ENCODE data around the gene MEGF11.
"Not testable (repeated sequence)": the region's sequence is repeated elsewhere in the genome, so short reads cannot be mapped to it uniquely, and the experiment has no call there.

MEGF11 gene

GRCh38 chr15:65896236-65896635, 357.3 kb downstream of the MEGF11 start:
- no peaks in the 10 kb centered on the region for H3K4me1 ChIP-seq (ENCODE audit: insufficient read depth, low read length)
- H3K9ac ChIP-seq (ENCODE audit: low read length) = no peak overlapping the region
- H3K4me3 ChIP-seq (ENCODE audit: low read depth in 1 of 2, low read length in 2 of 2) = no peak overlapping the region
- H3K27ac ChIP-seq (ENCODE audit: low read depth, low read length) = no peak overlapping the region
- H3K27me3 ChIP-seq (ENCODE audit: control insufficient read depth in 1 of 2, insufficient read depth in 2 of 2, low read length in 2 of 2) = no peaks in the 10 kb centered on the region
- peaks cover 45% of the 10 kb centered on the region for H3K36me3 ChIP-seq (ENCODE audit: insufficient read depth, low read length)
- H3K9me3 ChIP-seq (ENCODE audit: low read length) = no peaks in the 10 kb centered on the region

- Histone ChIP-seq H3K4me1 (ENCODE audit: insufficient read depth, low read length) (no peaks in the 10 kb centered on the region), H3K9ac (ENCODE audit: low read length) (no peak overlapping the region), H3K9me3 (ENCODE audit: low read length) (no peaks in the 10 kb centered on the region), H3K36me3 (ENCODE audit: insufficient read depth, low read length) (peaks cover 34% of the 10 kb centered on the region), H3K27ac (ENCODE audit: low read depth, low read length) (no peak overlapping the region), H3K4me3 (ENCODE audit: low read depth in 1 of 2, low read length in 2 of 2) (no peak overlapping the region), H3K27me3 (ENCODE audit: control insufficient read depth in 1 of 2, insufficient read depth in 2 of 2, low read length in 2 of 2) (no peaks in the 10 kb centered on the region)
These were observed 360.5 kb downstream of the MEGF11 start for GRCh38 chr15:65893060-65893459.

- Histone ChIP-seq H3K4me1 (ENCODE audit: insufficient read depth, low read length) (no peaks in the 10 kb centered on the region), H3K4me3 (ENCODE audit: low read depth in 1 of 2, low read length in 2 of 2) (no peak overlapping the region), H3K36me3 (ENCODE audit: insufficient read depth, low read length) (peaks cover 37% of the 10 kb centered on the region)
These were observed 364.6 kb downstream of the MEGF11 start for GRCh38 chr15:65888981-65889380.

GRCh38 chr15:65887565-65887964, 366.0 kb downstream of the MEGF11 start:
- Histone ChIP-seq H3K27me3 (ENCODE audit: control insufficient read depth in 1 of 2, insufficient read depth in 2 of 2, low read length in 2 of 2) (no peaks in the 10 kb centered on the region), H3K36me3 (ENCODE audit: insufficient read depth, low read length) (peaks cover 35% of the 10 kb centered on the region), H3K9me3 (ENCODE audit: low read length) (no peaks in the 10 kb centered on the region), H3K9ac (ENCODE audit: low read length) (no peak overlapping the region), H3K4me1 (ENCODE audit: insufficient read depth, low read length) (no peaks in the 10 kb centered on the region), H3K27ac (ENCODE audit: low read depth, low read length) (no peak overlapping the region), H3K4me3 (ENCODE audit: low read depth in 1 of 2, low read length in 2 of 2) (no peak overlapping the region)

More at GRCh38 chr15:65888981-65889380, 364.6 kb downstream of the MEGF11 start:
- H3K9me3 ChIP-seq (ENCODE audit: low read length) = no peaks in the 10 kb centered on the region
- no peak overlapping the region for H3K9ac ChIP-seq (ENCODE audit: low read length)
- H3K27ac ChIP-seq (ENCODE audit: low read depth, low read length) = no peak overlapping the region
- no peaks in the 10 kb centered on the region for H3K27me3 ChIP-seq (ENCODE audit: control insufficient read depth in 1 of 2, insufficient read depth in 2 of 2, low read length in 2 of 2)

- H3K36me3 ChIP-seq (ENCODE audit: insufficient read depth, low read length) = peaks cover 41% of the 10 kb centered on the region
These were observed 367.8 kb downstream of the MEGF11 start for GRCh38 chr15:65885668-65886218.

GRCh38 chr15:65884511-65884910, 369.0 kb downstream of the MEGF11 start:
- Histone ChIP-seq H3K36me3 (ENCODE audit: insufficient read depth, low read length) (peaks cover 51% of the 10 kb centered on the region), H3K9ac (ENCODE audit: low read length) (no peak overlapping the region), H3K27me3 (ENCODE audit: control insufficient read depth in 1 of 2, insufficient read depth in 2 of 2, low read length in 2 of 2) (no peaks in the 10 kb centered on the region), H3K9me3 (ENCODE audit: low read length) (no peaks in the 10 kb centered on the region), H3K27ac (ENCODE audit: low read depth, low read length) (no peak overlapping the region), H3K4me3 (ENCODE audit: low read depth in 1 of 2, low read length in 2 of 2) (no peak overlapping the region), H3K4me1 (ENCODE audit: insufficient read depth, low read length) (no peaks in the 10 kb centered on the region)

More at GRCh38 chr15:65885668-65886218, 367.8 kb downstream of the MEGF11 start:
- no peak overlapping the region for H3K27ac ChIP-seq (ENCODE audit: low read depth, low read length)
- H3K9me3 ChIP-seq (ENCODE audit: low read length) = no peaks in the 10 kb centered on the region
- no peak overlapping the region for H3K4me3 ChIP-seq (ENCODE audit: low read depth in 1 of 2, low read length in 2 of 2)
- H3K27me3 ChIP-seq (ENCODE audit: control insufficient read depth in 1 of 2, insufficient read depth in 2 of 2, low read length in 2 of 2) = no peaks in the 10 kb centered on the region
- no peaks in the 10 kb centered on the region for H3K4me1 ChIP-seq (ENCODE audit: insufficient read depth, low read length)
- no peak overlapping the region for H3K9ac ChIP-seq (ENCODE audit: low read length)

GRCh38 chr15:65883571-65883970, 370.0 kb downstream of the MEGF11 start:
- Histone ChIP-seq H3K36me3 (ENCODE audit: insufficient read depth, low read length) (peaks cover 48% of the 10 kb centered on the region), H3K27me3 (ENCODE audit: control insufficient read depth in 1 of 2, insufficient read depth in 2 of 2, low read length in 2 of 2) (no peaks in the 10 kb centered on the region), H3K4me3 (ENCODE audit: low read depth in 1 of 2, low read length in 2 of 2) (no peak overlapping the region), H3K9me3 (ENCODE audit: low read length) (no peaks in the 10 kb centered on the region), H3K27ac (ENCODE audit: low read depth, low read length) (no peak overlapping the region), H3K9ac (ENCODE audit: low read length) (no peak overlapping the region), H3K4me1 (ENCODE audit: insufficient read depth, low read length) (no peaks in the 10 kb centered on the region)

- Histone ChIP-seq H3K4me1 (ENCODE audit: insufficient read depth, low read length) (no peaks in the 10 kb centered on the region), H3K36me3 (ENCODE audit: insufficient read depth, low read length) (peaks cover 48% of the 10 kb centered on the region), H3K9me3 (ENCODE audit: low read length) (no peaks in the 10 kb centered on the region)
These were observed 371.6 kb downstream of the MEGF11 start for GRCh38 chr15:65881766-65882434.

GRCh38 chr15:65877749-65878148, 375.8 kb downstream of the MEGF11 start:
- Histone ChIP-seq H3K27ac (ENCODE audit: low read depth, low read length) (no peak overlapping the region), H3K27me3 (ENCODE audit: control insufficient read depth in 1 of 2, insufficient read depth in 2 of 2, low read length in 2 of 2) (no peaks in the 10 kb centered on the region), H3K4me3 (ENCODE audit: low read depth in 1 of 2, low read length in 2 of 2) (no peak overlapping the region), H3K9me3 (ENCODE audit: low read length) (no peaks in the 10 kb centered on the region), H3K4me1 (ENCODE audit: insufficient read depth, low read length) (no peaks in the 10 kb centered on the region), H3K36me3 (ENCODE audit: insufficient read depth, low read length) (peaks cover 42% of the 10 kb centered on the region), H3K9ac (ENCODE audit: low read length) (no peak overlapping the region)

More at GRCh38 chr15:65881766-65882434, 371.6 kb downstream of the MEGF11 start:
- no peak overlapping the region for H3K4me3 ChIP-seq (ENCODE audit: low read depth in 1 of 2, low read length in 2 of 2)
- no peaks in the 10 kb centered on the region for H3K27me3 ChIP-seq (ENCODE audit: control insufficient read depth in 1 of 2, insufficient read depth in 2 of 2, low read length in 2 of 2)
- no peak overlapping the region for H3K9ac ChIP-seq (ENCODE audit: low read length)
- no peak overlapping the region for H3K27ac ChIP-seq (ENCODE audit: low read depth, low read length)

- no peaks in the 10 kb centered on the region for H3K27me3 ChIP-seq (ENCODE audit: control insufficient read depth in 1 of 2, insufficient read depth in 2 of 2, low read length in 2 of 2)
- no peak overlapping the region for H3K9ac ChIP-seq (ENCODE audit: low read length)
- H3K36me3 ChIP-seq (ENCODE audit: insufficient read depth, low read length) = peaks cover 31% of the 10 kb centered on the region
- H3K27ac ChIP-seq (ENCODE audit: low read depth, low read length) = no peak overlapping the region
- H3K9me3 ChIP-seq (ENCODE audit: low read length) = no peaks in the 10 kb centered on the region
- peaks cover 6% of the 10 kb centered on the region for H3K4me1 ChIP-seq (ENCODE audit: insufficient read depth, low read length)
- H3K4me3 ChIP-seq (ENCODE audit: low read depth in 1 of 2, low read length in 2 of 2) = no peak overlapping the region
These were observed 378.1 kb downstream of the MEGF11 start for GRCh38 chr15:65875458-65875857.

- Histone ChIP-seq H3K9ac (ENCODE audit: low read length) (no peak overlapping the region), H3K27me3 (ENCODE audit: control insufficient read depth in 1 of 2, insufficient read depth in 2 of 2, low read length in 2 of 2) (no peaks in the 10 kb centered on the region), H3K27ac (ENCODE audit: low read depth, low read length) (no peak overlapping the region), H3K4me3 (ENCODE audit: low read depth in 1 of 2, low read length in 2 of 2) (no peak overlapping the region), H3K9me3 (ENCODE audit: low read length) (no peaks in the 10 kb centered on the region), H3K4me1 (ENCODE audit: insufficient read depth, low read length) (peaks cover 6% of the 10 kb centered on the region), H3K36me3 (ENCODE audit: insufficient read depth, low read length) (peaks cover 20% of the 10 kb centered on the region)
These were observed 380.3 kb downstream of the MEGF11 start for GRCh38 chr15:65873256-65873655.

- H3K4me3 ChIP-seq (ENCODE audit: low read depth in 1 of 2, low read length in 2 of 2); H3K27me3 ChIP-seq (ENCODE audit: control insufficient read depth in 1 of 2, insufficient read depth in 2 of 2, low read length in 2 of 2); H3K27ac ChIP-seq (ENCODE audit: low read depth, low read length); H3K4me1 ChIP-seq (ENCODE audit: insufficient read depth, low read length); H3K9me3 ChIP-seq (ENCODE audit: low read length); H3K9ac ChIP-seq (ENCODE audit: low read length): not testable (repeated sequence)
- H3K36me3 ChIP-seq (ENCODE audit: insufficient read depth, low read length) = peaks cover 13% of the 10 kb centered on the region
These were observed 381.0 kb downstream of the MEGF11 start for GRCh38 chr15:65872596-65872995.

All from muscle layer of colon (tissue), 2 donors.